IMR-90 (cell line): Measurements from ENCODE around the gene TMEM253.

Experiments
- CTCF ChIP-seq: conservative IDR thresholded peaks from 2 replicates; pipeline ENCODE4 v1.5.1; 2012; ENCODE audit warnings: mild to moderate bottlenecking, low read depth, low read length, improper control_type of control experiment
- POLR2A ChIP-seq: IDR thresholded peaks from 2 replicates; pipeline ENCODE4 v1.6.1; 2012; ENCODE audit warnings: mild to moderate bottlenecking, low read depth, low read length
- RCOR1 ChIP-seq: IDR thresholded peaks from 2 replicates; pipeline ENCODE4 v1.6.1; 2012; ENCODE audit warnings: mild to moderate bottlenecking, low read length, improper control_type of control experiment; ENCODE audit not compliant: insufficient replicate concordance

- TF ChIP-seq RCOR1 (no peak), CTCF (no peak), POLR2A (no peak)
These were observed 3.2 kb upstream of the TMEM253 start for GRCh38 chr14:21097636-21098075.
